ENCODE measurements around the gene FUT4. TPM values are rescaled to one million over a fixed set of nuclear protein-coding genes. Genes with fewer than 3 reads are reported as not detected.
A peak's percentile ranks its signal among the peaks of the same experiment; 100 is the strongest.
"Not testable (repeated sequence)": the region's sequence is repeated elsewhere in the genome, so short reads cannot be mapped to it uniquely, and the experiment has no call there.

The FUT4 gene
- total RNA-seq, 1 donor from 2014 or later = 13.4 TPM

DNA sequence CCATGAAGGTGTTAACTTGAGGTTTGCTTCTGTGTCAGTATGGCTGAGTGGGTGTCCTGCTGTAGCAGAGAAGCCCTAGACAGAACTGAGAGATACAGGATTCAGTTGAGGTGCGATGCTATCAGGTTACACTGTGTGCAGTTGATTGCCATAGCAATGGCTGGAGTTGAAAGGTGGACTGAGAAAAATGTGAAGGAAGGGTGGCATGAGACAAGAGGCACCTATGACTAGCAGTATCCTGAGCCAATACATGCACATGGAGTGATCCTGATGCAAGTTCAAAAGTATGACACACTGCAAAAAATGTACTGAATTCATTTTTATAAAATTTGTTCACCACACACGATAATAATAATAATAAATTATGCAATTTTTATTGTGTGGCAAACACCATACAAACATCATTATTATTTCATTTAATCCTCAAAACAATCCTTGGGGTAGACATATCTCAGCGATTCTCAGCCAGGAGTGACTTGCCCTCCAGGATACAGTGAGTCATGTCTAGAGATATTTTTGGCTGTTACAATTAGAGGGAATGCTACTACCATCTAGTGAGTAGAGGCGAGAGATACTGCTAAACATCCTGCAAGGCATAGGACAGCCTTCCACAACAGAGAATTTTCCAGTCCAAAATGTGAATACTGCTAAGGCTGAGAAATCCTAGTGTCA lies 19.6 kb downstream of the FUT4 start:
- DNase-seq (ENCODE audit: low read depth) = no peak
- Histone ChIP-seq H3K4me3 (ENCODE audit: low read depth, low read length) (no peak overlapping the region), H3K27me3 (ENCODE audit: control insufficient read depth, insufficient read depth, low read length) (no peaks in the 10 kb centered on the region), H3K36me3 (ENCODE audit: control insufficient read depth, insufficient read depth, low read length) (no peaks in the 10 kb centered on the region)
- TF ChIP-seq, protein P1, sequence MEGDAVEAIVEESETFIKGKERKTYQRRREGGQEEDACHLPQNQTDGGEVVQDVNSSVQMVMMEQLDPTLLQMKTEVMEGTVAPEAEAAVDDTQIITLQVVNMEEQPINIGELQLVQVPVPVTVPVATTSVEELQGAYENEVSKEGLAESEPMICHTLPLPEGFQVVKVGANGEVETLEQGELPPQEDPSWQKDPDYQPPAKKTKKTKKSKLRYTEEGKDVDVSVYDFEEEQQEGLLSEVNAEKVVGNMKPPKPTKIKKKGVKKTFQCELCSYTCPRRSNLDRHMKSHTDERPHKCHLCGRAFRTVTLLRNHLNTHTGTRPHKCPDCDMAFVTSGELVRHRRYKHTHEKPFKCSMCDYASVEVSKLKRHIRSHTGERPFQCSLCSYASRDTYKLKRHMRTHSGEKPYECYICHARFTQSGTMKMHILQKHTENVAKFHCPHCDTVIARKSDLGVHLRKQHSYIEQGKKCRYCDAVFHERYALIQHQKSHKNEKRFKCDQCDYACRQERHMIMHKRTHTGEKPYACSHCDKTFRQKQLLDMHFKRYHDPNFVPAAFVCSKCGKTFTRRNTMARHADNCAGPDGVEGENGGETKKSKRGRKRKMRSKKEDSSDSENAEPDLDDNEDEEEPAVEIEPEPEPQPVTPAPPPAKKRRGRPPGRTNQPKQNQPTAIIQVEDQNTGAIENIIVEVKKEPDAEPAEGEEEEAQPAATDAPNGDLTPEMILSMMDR (IDR thresholded peaks at IDR 0.05; ENCODE audit: insufficient read depth, low read length, poor library complexity, severe bottlenecking) = peak; percentile 29

DNA sequence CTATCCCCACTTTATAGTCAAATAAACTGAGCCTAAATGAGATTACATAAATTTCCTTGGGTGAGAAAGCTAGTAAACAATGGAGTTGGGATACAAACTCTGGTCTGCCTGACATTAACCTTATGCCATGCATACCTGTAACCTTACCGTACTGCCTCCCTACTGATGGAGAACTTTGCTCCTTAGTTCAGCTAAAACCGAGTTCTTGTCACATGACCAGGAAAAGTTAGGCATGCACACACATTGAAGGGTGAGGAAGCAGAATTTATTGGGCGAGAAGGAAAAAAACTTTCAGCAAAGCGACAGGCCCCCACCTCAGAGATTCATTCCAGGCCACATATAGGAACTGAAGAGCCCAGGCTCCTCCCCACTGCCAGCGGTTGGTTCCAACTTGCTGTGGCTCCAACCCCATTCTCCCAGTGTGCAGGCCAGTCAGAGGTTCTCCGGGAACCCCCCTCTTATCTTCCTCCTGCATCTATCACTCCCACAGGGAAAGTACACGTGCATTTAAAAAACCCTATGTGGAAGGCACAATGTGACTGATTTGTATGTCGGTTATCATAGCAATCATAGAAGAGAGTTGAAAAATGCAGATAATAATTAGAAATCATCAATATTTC lies 20.2 kb downstream of the FUT4 start:
- TF ChIP-seq, protein P1 (IDR thresholded peaks at IDR 0.05; ENCODE audit: insufficient read depth, low read length, poor library complexity, severe bottlenecking) = no peak
- Histone ChIP-seq H3K36me3 (ENCODE audit: control insufficient read depth, insufficient read depth, low read length) (no peaks in the 10 kb centered on the region), H3K4me3 (ENCODE audit: low read depth, low read length) (no peak overlapping the region), H3K27me3 (ENCODE audit: control insufficient read depth, insufficient read depth, low read length) (no peaks in the 10 kb centered on the region)
- no peak for DNase-seq (ENCODE audit: low read depth)

DNA sequence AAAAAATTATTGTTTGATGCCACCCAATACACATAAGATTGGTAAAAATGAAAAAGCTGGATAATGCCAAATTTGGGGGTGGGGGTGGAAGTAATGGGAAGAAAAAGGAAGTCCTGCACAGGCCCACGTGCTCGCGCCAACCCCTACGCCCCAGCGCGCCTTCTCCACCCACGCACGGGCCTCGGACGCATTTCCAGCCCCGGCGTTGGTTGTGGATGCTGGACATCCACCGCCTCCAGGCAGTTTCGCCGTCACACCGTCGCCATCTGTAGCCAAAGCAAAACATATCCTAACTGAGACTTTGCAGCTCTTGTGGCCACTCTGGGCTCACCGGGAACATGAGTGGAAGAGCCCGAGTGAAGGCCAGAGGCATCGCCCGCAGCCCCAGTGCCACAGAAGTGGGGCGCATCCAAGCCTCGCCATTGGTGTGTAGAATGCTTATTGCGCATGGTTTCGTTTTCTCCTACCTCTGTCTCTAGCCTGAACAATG lies 23.5 kb downstream of the FUT4 start, which contains the start of gene PIWIL4:
Gene PIWIL4 (plus strand): TSS at position 188 of the 490 bp plus-strand sequence. CDS start 151 bp downstream, at position 339.
- no peak for DNase-seq (ENCODE audit: low read depth)
- H3K27me3 ChIP-seq (ENCODE audit: control insufficient read depth, insufficient read depth, low read length) = no peaks in the 10 kb centered on the region
- no peaks in the 10 kb centered on the region for H3K36me3 ChIP-seq (ENCODE audit: control insufficient read depth, insufficient read depth, low read length)
- TF ChIP-seq, protein P1 (IDR thresholded peaks at IDR 0.05; ENCODE audit: insufficient read depth, low read length, poor library complexity, severe bottlenecking) = no peak
- no peak within 1 kb of the TSS for H3K4me3 ChIP-seq (ENCODE audit: low read depth, low read length)

DNA sequence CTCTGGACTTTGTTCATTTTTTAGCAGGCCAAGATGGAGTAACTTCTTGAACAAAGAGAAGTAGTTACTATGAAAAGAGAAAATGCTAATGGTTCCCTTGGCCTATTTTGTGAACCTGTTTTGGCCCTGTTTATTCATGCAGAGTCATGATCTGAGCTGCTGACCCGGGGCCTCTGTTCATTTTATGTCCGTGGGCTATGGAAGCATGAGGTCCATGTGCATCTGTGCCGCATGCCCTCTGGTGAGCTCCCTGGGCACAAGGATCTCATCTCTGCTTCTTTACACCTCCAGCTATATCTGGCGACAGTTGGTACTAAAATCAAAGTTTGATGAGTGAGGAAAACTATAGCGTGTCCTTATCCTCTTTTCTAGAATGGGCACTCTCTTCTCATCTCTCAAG lies 24.5 kb downstream of the FUT4 start:
- Histone ChIP-seq H3K36me3 (ENCODE audit: control insufficient read depth, insufficient read depth, low read length) (no peaks in the 10 kb centered on the region), H3K4me3 (ENCODE audit: low read depth, low read length) (no peak overlapping the region), H3K27me3 (ENCODE audit: control insufficient read depth, insufficient read depth, low read length) (no peaks in the 10 kb centered on the region)
- no peak for DNase-seq (ENCODE audit: low read depth)
- TF ChIP-seq, protein P1 (IDR thresholded peaks at IDR 0.05; ENCODE audit: insufficient read depth, low read length, poor library complexity, severe bottlenecking) = no peak

DNA sequence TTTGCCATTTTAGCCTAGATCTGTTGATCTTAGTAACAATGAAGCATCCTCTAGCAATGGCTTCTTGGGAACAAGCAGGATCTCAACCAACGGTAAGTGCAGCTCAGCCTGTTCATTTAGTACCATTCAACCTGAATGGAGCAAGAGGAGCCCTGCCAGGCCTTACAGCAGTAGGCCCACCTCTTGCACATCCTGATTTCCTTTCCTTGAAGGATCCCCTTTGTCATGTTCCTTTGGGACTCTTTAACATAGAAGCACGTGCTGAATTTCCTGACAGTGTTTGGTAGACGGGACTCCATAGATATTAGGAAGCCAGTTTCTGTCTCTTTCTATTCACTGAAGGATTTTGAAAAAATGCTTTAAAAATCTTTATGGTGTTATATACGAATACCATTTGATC lies 25.0 kb downstream of the FUT4 start:
- H3K36me3 ChIP-seq (ENCODE audit: control insufficient read depth, insufficient read depth, low read length) = no peaks in the 10 kb centered on the region
- no peaks in the 10 kb centered on the region for H3K27me3 ChIP-seq (ENCODE audit: control insufficient read depth, insufficient read depth, low read length)
- TF ChIP-seq, protein P1 (IDR thresholded peaks at IDR 0.05; ENCODE audit: insufficient read depth, low read length, poor library complexity, severe bottlenecking) = no peak
- H3K4me3 ChIP-seq (ENCODE audit: low read depth, low read length) = no peak overlapping the region
- DNase-seq (ENCODE audit: low read depth) = no peak

DNA sequence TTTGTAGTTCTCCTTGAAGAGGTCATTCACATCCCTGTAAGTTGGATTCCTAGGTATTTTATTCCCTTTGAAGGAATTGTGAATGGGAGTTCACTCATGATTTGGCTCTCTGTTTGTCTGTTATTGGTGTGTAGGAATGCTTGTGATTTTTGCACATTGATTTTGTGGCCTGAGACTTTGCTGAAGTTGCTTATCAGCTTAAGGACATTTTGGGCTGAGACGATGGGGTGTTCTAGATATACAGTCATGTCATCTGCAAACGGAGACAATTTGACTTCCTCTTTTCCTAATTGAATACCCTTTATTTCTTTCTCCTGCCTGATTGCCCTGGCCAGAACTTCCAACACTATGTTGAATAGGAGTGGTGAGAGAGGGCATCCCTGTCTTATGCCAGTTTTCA lies 29.3 kb downstream of the FUT4 start:
- not testable (repeated sequence) for DNase-seq (ENCODE audit: low read depth); H3K36me3 ChIP-seq (ENCODE audit: control insufficient read depth, insufficient read depth, low read length); H3K4me3 ChIP-seq (ENCODE audit: low read depth, low read length); H3K27me3 ChIP-seq (ENCODE audit: control insufficient read depth, insufficient read depth, low read length)
